Measurements from ENCODE around the gene MAST3. TPM values are rescaled to one million over a fixed set of nuclear protein-coding genes. Genes with fewer than 3 reads are reported as not detected.

The MAST3 gene
- polyA plus RNA-seq, 3 donors, result 6.8 to 34.0 (median 12.4) TPM

- WGBS (ENCODE audit: insufficient coverage), result 5% methylated on average over 58 of the region's 66 CpGs
- Histone ChIP-seq H3K36me3 (replicated peaks in 1 of 2; ENCODE audit: control insufficient read depth in 1 of 2, insufficient read depth in 2 of 2, low read length in 2 of 2) (peaks cover 25 to 26% of the 10 kb centered on the region in 2 donors), H3K4me3 (replicated peaks in 1 of 3; ENCODE audit: low read depth in 2 of 3, low read length in 3 of 3) (peak overlapping the region in 1 of 3 experiments; percentile 60), H3K27me3 (ENCODE audit: control insufficient read depth in 2 of 2, insufficient read depth in 2 of 2, low read length in 2 of 2) (no peaks in the 10 kb centered on the region), H3K4me1 (ENCODE audit: control insufficient read depth in 1 of 2, insufficient read depth in 2 of 2, low read length in 2 of 2) (peaks cover 19 to 29% of the 10 kb centered on the region in 2 donors), H3K4me2 (replicated peaks; ENCODE audit: extremely low read depth, low read length, poor library complexity, severe bottlenecking) (peak overlapping the region; percentile 73), H3K9me3 (replicated peaks in 1 of 2; ENCODE audit: control insufficient read depth in 1 of 2, insufficient read depth in 1 of 2, low read length in 2 of 2) (no peaks in the 10 kb centered on the region), H4K20me1 (ENCODE audit: insufficient read depth, low read length) (peaks cover 2% of the 10 kb centered on the region), H2AFZ (ENCODE audit: insufficient read depth, low read depth, low read length, poor library complexity, severe bottlenecking) (peak overlapping the region; percentile 76), H3K9ac (ENCODE audit: insufficient read depth, low read length, poor library complexity, severe bottlenecking) (peak overlapping the region; percentile 65), H3K79me2 (ENCODE audit: insufficient read depth, low read length) (peaks cover 3% of the 10 kb centered on the region), H3K27ac (ENCODE audit: low read depth in 1 of 2, low read length in 2 of 2) (no peak overlapping the region)
- intact Hi-C loops (cut with micrococcal nuclease), result loop anchor here in 1 of 2 donors (2.0 kb wide), 1 partner anchor 42 kb away; no protein-coding TSS in a partner anchor
- H3K27ac Mint-ChIP-seq, result peak overlapping the region in 3 of 7 donors; percentile 58 to 82 (median 80)
- peak; percentile 72 for TF ChIP-seq CTCF (IDR thresholded peaks at IDR 0.05)
- peak overlapping the region; percentile 48 to 56 for H3K4me3 Mint-ChIP-seq
- H3K36me3 Mint-ChIP-seq, result peaks cover 27 to 36% of the 10 kb centered on the region in 2 donors
- DNase-seq, result peak; percentile 54 to 75 (median 63)
- H3K4me1 Mint-ChIP-seq, result peaks cover 23% of the 10 kb centered on the region
- H3K27me3 Mint-ChIP-seq (ENCODE audit: low read depth in 3 of 3), result peaks cover 0 to 1% (median 0%) of the 10 kb centered on the region in 3 donors
- H3K9me3 Mint-ChIP-seq, result peaks cover 0 to 2% (median 0%) of the 10 kb centered on the region in 7 donors
Observed at GRCh38 chr19:18160971-18161635, 63.5 kb downstream of the MAST3 start.

GRCh38 chr19:18161636-18162002, 64.0 kb downstream of the MAST3 start:
- Histone ChIP-seq H3K27ac (ENCODE audit: low read depth in 1 of 2, low read length in 2 of 2) (no peak overlapping the region), H3K79me2 (ENCODE audit: insufficient read depth, low read length) (peaks cover 3% of the 10 kb centered on the region), H2AFZ (ENCODE audit: insufficient read depth, low read depth, low read length, poor library complexity, severe bottlenecking) (peak overlapping the region; percentile 41), H3K4me3 (replicated peaks in 1 of 3; ENCODE audit: low read depth in 2 of 3, low read length in 3 of 3) (peak overlapping the region in 1 of 3 experiments; percentile 54), H3K27me3 (ENCODE audit: control insufficient read depth in 2 of 2, insufficient read depth in 2 of 2, low read length in 2 of 2) (no peaks in the 10 kb centered on the region), H3K9ac (ENCODE audit: insufficient read depth, low read length, poor library complexity, severe bottlenecking) (no peak overlapping the region), H3K36me3 (replicated peaks in 1 of 2; ENCODE audit: control insufficient read depth in 1 of 2, insufficient read depth in 2 of 2, low read length in 2 of 2) (peaks cover 23 to 25% of the 10 kb centered on the region in 2 donors), H4K20me1 (ENCODE audit: insufficient read depth, low read length) (no peaks in the 10 kb centered on the region), H3K4me1 (ENCODE audit: control insufficient read depth in 1 of 2, insufficient read depth in 2 of 2, low read length in 2 of 2) (peaks cover 19 to 27% of the 10 kb centered on the region in 2 donors), H3K9me3 (replicated peaks in 1 of 2; ENCODE audit: control insufficient read depth in 1 of 2, insufficient read depth in 1 of 2, low read length in 2 of 2) (no peaks in the 10 kb centered on the region), H3K4me2 (replicated peaks; ENCODE audit: extremely low read depth, low read length, poor library complexity, severe bottlenecking) (peak overlapping the region; percentile 64)
- Mint-ChIP-seq H3K36me3 (peaks cover 25 to 36% of the 10 kb centered on the region in 2 donors), H3K9me3 (peaks cover 0 to 2% (median 0%) of the 10 kb centered on the region in 7 donors), H3K27ac (peak overlapping the region in 4 of 7 donors; percentile 27 to 82 (median 64)), H3K27me3 (ENCODE audit: low read depth in 3 of 3) (peaks cover 0 to 1% (median 0%) of the 10 kb centered on the region in 3 donors), H3K4me3 (peak overlapping the region in 1 of 2 donors; percentile 45), H3K4me1 (peaks cover 18% of the 10 kb centered on the region)
- 70% methylated on average over 13 of the region's 19 CpGs for WGBS (ENCODE audit: insufficient coverage)
- no peak for DNase-seq
- peak; percentile 47 for TF ChIP-seq CTCF (IDR thresholded peaks at IDR 0.05)
- intact Hi-C loops (cut with micrococcal nuclease), result loop anchor here in 1 of 2 donors (2.0 kb wide), 1 partner anchor 43 kb away; no protein-coding TSS in a partner anchor

Measured in CD14-positive monocyte (primary cell).